H1 (cell line): ENCODE measurements around the gene PIM1. TPM values are rescaled to one million over a fixed set of nuclear protein-coding genes. Genes with fewer than 3 reads are reported as not detected.
"Not testable (repeated sequence)": the region's sequence is repeated elsewhere in the genome, so short reads cannot be mapped to it uniquely, and the experiment has no call there.

Experiments
- CTCF ChIA-PET: fragments of 300-600 bp; sonication (Branson Sonifier 250); formaldehyde crosslinking; loops from one replicate; lab custom pipeline; 2021; ENCODE audit not compliant: partially characterized antibody; lab: Charles Lee
- POLR2A ChIA-PET: fragments of 300-600 bp; sonication (Branson Sonifier 250); formaldehyde crosslinking; loops from one replicate; lab custom pipeline; 2021; ENCODE audit warnings: inconsistent platforms; ENCODE audit not compliant: partially characterized antibody; lab: Charles Lee
- DNase-seq, 2 experiments: peaks; one replicate each; pipeline versions ENCODE4 v3.0.0 to v3.0.0-alpha.2; 2010 to 2022; ENCODE audit warnings: low spot score in 2 of 2, low read depth in 1 of 2, mixed read lengths in 1 of 2
- FAIRE-seq: peaks from 2 replicates; lab custom pipeline; 2011; peaks lifted over from hg19 to GRCh38; lab: Jason Lieb, UNC
- H2AFZ ChIP-seq: 2 replicates; pipeline ENCODE4 v1.8.1; 2012; ENCODE audit warnings: low read length, inconsistent platforms
- H2AK5ac ChIP-seq: 2 replicates; pipeline ENCODE4 v1.6.1; 2013; ENCODE audit warnings: low read depth, low read length
- H2BK120ac ChIP-seq: replicated peaks from 2 replicates; pipeline ENCODE3; 2013; ENCODE audit warnings: low read depth, low read length, inconsistent platforms
- H2BK12ac ChIP-seq: 2 replicates; pipeline ENCODE4 v1.6.1; 2013; ENCODE audit warnings: low read depth, low read length
- H2BK15ac ChIP-seq: 2 replicates; pipeline ENCODE4 v1.6.1; 2013; ENCODE audit warnings: low read length
- H2BK20ac ChIP-seq: 2 replicates; pipeline ENCODE4 v1.6.1; 2013; ENCODE audit warnings: low read length
- H2BK5ac ChIP-seq: 2 replicates; pipeline ENCODE4 v1.6.1; 2013; ENCODE audit warnings: low read depth, low read length
- H3K14ac ChIP-seq: 2 replicates; pipeline ENCODE4 v1.6.1; 2013; ENCODE audit warnings: inconsistent platforms; ENCODE audit not compliant: insufficient read length
- H3K18ac ChIP-seq: 2 replicates; pipeline ENCODE4 v1.6.1; 2013; ENCODE audit warnings: low read length; ENCODE audit errors: extremely low read depth
- H3K23ac ChIP-seq: 2 replicates; pipeline ENCODE4 v1.6.1; 2013; ENCODE audit warnings: inconsistent platforms; ENCODE audit not compliant: insufficient read length
- H3K23me2 ChIP-seq: 2 replicates; pipeline ENCODE4 v1.6.1; 2013; ENCODE audit warnings: low read depth, low read length
- H3K27ac ChIP-seq: 2 replicates; pipeline ENCODE4 v1.6.1; 2011; ENCODE audit warnings: low read depth, low read length, inconsistent platforms
- H3K27me3 ChIP-seq, 4 experiments: replicated peaks in 1 of 4; 1 replicate in 1 of 4; 2 replicates in 3 of 4; pipeline versions ENCODE4 v1.6.1 to v1.8.1; 2011 to 2013; ENCODE audit warnings: low read length in 3 of 4, mild to moderate bottlenecking in 3 of 4, inconsistent platforms in 2 of 4, mixed read lengths in 2 of 4, moderate library complexity in 1 of 4; ENCODE audit not compliant: control insufficient read depth in 3 of 4, insufficient read depth in 3 of 4; ENCODE audit errors: extremely low read depth in 1 of 4
- H3K36me3 ChIP-seq, 4 experiments: 2 replicates each; pipeline versions ENCODE4 v1.6.1 to v1.8.1; 2011 to 2013; ENCODE audit warnings: mild to moderate bottlenecking in 4 of 4, low read length in 3 of 4, moderate library complexity in 2 of 4, control low read depth in 1 of 4, inconsistent platforms in 1 of 4; ENCODE audit not compliant: insufficient read depth in 4 of 4, control insufficient read depth in 2 of 4
- H3K4ac ChIP-seq: replicated peaks from 2 replicates; pipeline ENCODE3; 2013; ENCODE audit warnings: low read length, low read depth, mixed read lengths, inconsistent platforms; ENCODE audit not compliant: insufficient read length
- H3K4me1 ChIP-seq, 4 experiments: replicated peaks in 1 of 4; 1 replicate in 1 of 4; 2 replicates in 3 of 4; pipeline versions ENCODE4 v1.6.1 to v1.8.1; 2011 to 2013; ENCODE audit warnings: low read length in 3 of 4, inconsistent platforms in 2 of 4, mixed read lengths in 1 of 4; ENCODE audit not compliant: insufficient read depth in 4 of 4, control insufficient read depth in 3 of 4
- H3K4me2 ChIP-seq, 2 experiments: 2 replicates each; pipeline versions ENCODE4 v1.6.1 to v1.8.1; 2011 to 2013; ENCODE audit warnings: low read depth in 2 of 2, low read length in 2 of 2, control low read depth in 1 of 2, inconsistent platforms in 1 of 2, mild to moderate bottlenecking in 1 of 2; ENCODE audit not compliant: insufficient read depth in 1 of 2
- H3K4me3 ChIP-seq, 4 experiments: fragments of 200-600, 300-600 bp in 1 of 4; sonication (generic), shearing (Covaris generic), sonication (Bioruptor Twin) in 1 of 4; 2 replicates each; pipeline versions ENCODE4 v1.5.1 to v1.8.1; 2011 to 2016; ENCODE audit warnings: low read length in 4 of 4, low read depth in 3 of 4, control low read depth in 2 of 4, inconsistent platforms in 2 of 4, mild to moderate bottlenecking in 2 of 4, mixed read lengths in 1 of 4, moderate library complexity in 1 of 4; ENCODE audit not compliant: insufficient read depth in 2 of 4; ENCODE audit errors: extremely low read depth in 1 of 4
- H3K56ac ChIP-seq: replicated peaks from 2 replicates; pipeline ENCODE3; 2013; ENCODE audit warnings: low read depth, mild to moderate bottlenecking, mixed read lengths, low read length, inconsistent platforms; ENCODE audit not compliant: insufficient read length
- H3K79me1 ChIP-seq: 2 replicates; pipeline ENCODE4 v1.6.1; 2013; ENCODE audit warnings: low read depth, low read length, control low read depth
- H3K79me2 ChIP-seq, 2 experiments: 2 replicates each; pipeline versions ENCODE4 v1.6.1 to v1.8.1; 2012 to 2013; ENCODE audit warnings: low read length in 2 of 2, mild to moderate bottlenecking in 2 of 2, inconsistent platforms in 1 of 2; ENCODE audit not compliant: insufficient read depth in 2 of 2, control insufficient read depth in 1 of 2
- H3K9ac ChIP-seq, 4 experiments: replicated peaks in 1 of 4; 1 replicate in 1 of 4; 2 replicates in 3 of 4; pipeline versions ENCODE4 v1.6.1 to v1.8.1; 2011 to 2013; ENCODE audit warnings: low read depth in 3 of 4, low read length in 3 of 4, control low read depth in 2 of 4, mild to moderate bottlenecking in 2 of 4, moderate library complexity in 2 of 4, inconsistent platforms in 1 of 4; ENCODE audit errors: extremely low read depth in 1 of 4
- H3K9me3 ChIP-seq, 2 experiments: 2 replicates each; pipeline versions ENCODE4 v1.6.1 to v1.8.1; 2012 to 2013; ENCODE audit warnings: mild to moderate bottlenecking in 2 of 2, moderate library complexity in 2 of 2, control low read depth in 1 of 2, inconsistent platforms in 1 of 2, low read depth in 1 of 2, low read length in 1 of 2, mixed read lengths in 1 of 2; ENCODE audit not compliant: insufficient read depth in 2 of 2
- H4K20me1 ChIP-seq, 2 experiments: replicated peaks in 1 of 2; 2 replicates each; pipeline versions ENCODE3 to v1.8.1; 2011 to 2013; ENCODE audit warnings: inconsistent platforms in 2 of 2, low read length in 2 of 2, mild to moderate bottlenecking in 1 of 2; ENCODE audit not compliant: insufficient read depth in 2 of 2, control insufficient read depth in 1 of 2
- H4K5ac ChIP-seq: 2 replicates; pipeline ENCODE4 v1.6.1; 2013; ENCODE audit warnings: low read length, low read depth, mixed read lengths, inconsistent platforms; ENCODE audit not compliant: insufficient read length
- H4K8ac ChIP-seq: 2 replicates; pipeline ENCODE4 v1.8.0; 2013; ENCODE audit warnings: mild to moderate bottlenecking, moderate library complexity, low read length, inconsistent platforms; ENCODE audit not compliant: insufficient read depth; ENCODE audit errors: extremely low read depth
- H4K91ac ChIP-seq: replicated peaks from 2 replicates; pipeline ENCODE3; 2013; ENCODE audit warnings: low read length, mixed read lengths, inconsistent platforms; ENCODE audit not compliant: insufficient read length
- WGBS, 2 experiments: shearing (Covaris generic) in 1 of 2; methylation state at CpG; one replicate each; pipeline versions ENCODE4 v1.1.6 to v1.1.7; 2013 to 2015; ENCODE audit warnings: low lambda C conversion rate in 2 of 2, mixed read lengths in 2 of 2, inconsistent platforms in 1 of 2, low coverage in 1 of 2, missing lambda C conversion rate in 1 of 2; ENCODE audit not compliant: insufficient replicate concordance in 2 of 2, insufficient coverage in 1 of 2, insufficient read length in 1 of 2; ENCODE audit errors: extremely low coverage in 1 of 2, missing lambda C conversion rate in 1 of 2; 5-methylcytosine and 5-hydroxymethylcytosine counted together
- polyA plus RNA-seq, 7 experiments: library from polyadenylated mRNA; depleted of rRNA in 3 of 7; stranded (reverse) in 5 of 7; unstranded in 2 of 7; fragments of >200 nt in 5 of 7; fragments of 200-250 nt in 2 of 7; gene quantifications; 1 replicate in 5 of 7; 2 replicates in 1 of 7; 4 replicates in 1 of 7; pipeline versions ENCODE4 v1.2.1 to v1.2.3, GENCODE V29; 2011 to 2013; ENCODE audit warnings: missing spikeins in 2 of 7, mixed read lengths in 2 of 7
- total RNA-seq: library from RNA; stranded (reverse); fragmentation: NEBNext Ultra II Directional; extraction: Animal tissue kit (Norgen Biotek cat#: 25700); gene quantifications from 2 replicates; pipeline ENCODE4 v1.2.1, GENCODE V29; 2021

Gene PIM1
- total and polyA plus RNA-seq, 2 of the 8 experiments (the other 6 are each of a cell fraction or from before 2014, with no cell fraction given): 25.5 to 94.9 TPM

GRCh38 chr6:37196451-37196850, 26.5 kb downstream of the PIM1 start:
- H2BK120ac ChIP-seq, POLR2A ChIA-PET, H2BK5ac ChIP-seq, DNase-seq, H3K36me3 ChIP-seq, H3K4me2 ChIP-seq, H2AFZ ChIP-seq, H3K27me3 ChIP-seq, H3K9ac ChIP-seq, H3K23ac ChIP-seq, H2AK5ac ChIP-seq, H3K14ac ChIP-seq, H2BK12ac ChIP-seq, H2BK20ac ChIP-seq, H4K5ac ChIP-seq, H4K20me1 ChIP-seq, H3K4me3 ChIP-seq, H3K23me2 ChIP-seq, H3K79me2 ChIP-seq, H3K18ac ChIP-seq, H3K9me3 ChIP-seq, H3K79me1 ChIP-seq, H4K8ac ChIP-seq, H2BK15ac ChIP-seq, FAIRE-seq, H3K4me1 ChIP-seq, H3K27ac ChIP-seq, H3K56ac ChIP-seq, H4K91ac ChIP-seq, H3K4ac ChIP-seq: not testable (repeated sequence)
- 92% methylated on average over 3 of the region's 4 CpGs; no CpG with 5 or more reads in 1 of the 2 experiments for WGBS, 2 experiments
- CTCF ChIA-PET: interaction anchor here (2.5 to 34.9 kb wide), 3 partner anchors 13 to 174 kb away, joined by 16 to 866 read pairs (median 363); no protein-coding TSS in a partner anchor
